GM12864 (cell line): ENCODE measurements around the gene SNRPF.

Experiments
- DNase-seq: peaks from one replicate; pipeline ENCODE4 v3.0.0-alpha.2; 2011; ENCODE audit warnings: low read depth
- H3K4me3 ChIP-seq: 2 replicates; pipeline ENCODE4 v1.5.1; 2011; ENCODE audit warnings: mild to moderate bottlenecking, low read depth, low read length, control low read depth
- TF ChIP-seq, protein P1 (sequence below): IDR thresholded peaks from 2 replicates; pipeline ENCODE4 v1.5.1; 2011; ENCODE audit warnings: low read depth, mild to moderate bottlenecking, moderate library complexity, low read length, control low read depth, inconsistent platforms; ENCODE audit errors: missing control alignments

The SNRPF gene

DNA sequence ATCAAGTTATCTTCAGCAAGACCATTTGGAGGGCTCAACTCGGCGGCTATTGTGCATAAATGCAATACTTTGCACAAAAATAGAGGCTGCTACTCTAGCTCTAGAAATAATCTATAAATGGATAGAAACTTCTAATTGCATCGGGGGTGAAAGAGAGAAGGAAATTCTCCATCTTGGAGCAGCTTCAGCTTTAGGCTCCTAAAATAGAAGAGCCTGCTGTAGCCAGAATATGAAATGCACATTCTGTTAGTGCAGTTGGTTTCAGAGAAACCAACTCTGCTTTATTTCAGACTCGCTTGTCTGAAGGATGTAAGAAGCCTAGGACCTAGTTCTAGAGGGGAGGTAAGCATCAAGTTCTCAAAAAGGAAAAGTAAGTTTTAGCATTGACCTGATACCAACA, 38.1 kb downstream of the SNRPF start:
- no peak for DNase-seq
- no peak overlapping the region for H3K4me3 ChIP-seq
- TF ChIP-seq, protein P1, sequence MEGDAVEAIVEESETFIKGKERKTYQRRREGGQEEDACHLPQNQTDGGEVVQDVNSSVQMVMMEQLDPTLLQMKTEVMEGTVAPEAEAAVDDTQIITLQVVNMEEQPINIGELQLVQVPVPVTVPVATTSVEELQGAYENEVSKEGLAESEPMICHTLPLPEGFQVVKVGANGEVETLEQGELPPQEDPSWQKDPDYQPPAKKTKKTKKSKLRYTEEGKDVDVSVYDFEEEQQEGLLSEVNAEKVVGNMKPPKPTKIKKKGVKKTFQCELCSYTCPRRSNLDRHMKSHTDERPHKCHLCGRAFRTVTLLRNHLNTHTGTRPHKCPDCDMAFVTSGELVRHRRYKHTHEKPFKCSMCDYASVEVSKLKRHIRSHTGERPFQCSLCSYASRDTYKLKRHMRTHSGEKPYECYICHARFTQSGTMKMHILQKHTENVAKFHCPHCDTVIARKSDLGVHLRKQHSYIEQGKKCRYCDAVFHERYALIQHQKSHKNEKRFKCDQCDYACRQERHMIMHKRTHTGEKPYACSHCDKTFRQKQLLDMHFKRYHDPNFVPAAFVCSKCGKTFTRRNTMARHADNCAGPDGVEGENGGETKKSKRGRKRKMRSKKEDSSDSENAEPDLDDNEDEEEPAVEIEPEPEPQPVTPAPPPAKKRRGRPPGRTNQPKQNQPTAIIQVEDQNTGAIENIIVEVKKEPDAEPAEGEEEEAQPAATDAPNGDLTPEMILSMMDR: no peak

DNA sequence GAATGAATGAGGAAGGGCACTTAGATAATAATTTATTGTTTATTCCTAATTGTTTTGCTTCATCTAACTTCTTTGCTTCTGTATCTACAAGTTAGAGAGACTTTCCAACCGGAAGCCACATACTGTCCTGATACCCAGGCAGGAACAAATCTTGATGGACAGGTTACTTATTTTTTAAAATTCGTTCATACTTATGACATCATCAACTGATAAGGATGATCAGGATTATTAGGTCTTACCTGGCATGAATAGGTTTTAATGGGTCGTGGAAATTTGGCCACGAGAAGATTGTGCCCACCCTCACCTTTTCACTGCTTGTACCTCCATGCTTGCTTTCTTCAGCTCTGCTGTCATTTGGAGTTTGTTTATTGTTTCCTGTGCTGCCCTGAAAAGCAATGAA, 39.3 kb downstream of the SNRPF start:
- no peak for DNase-seq
- TF ChIP-seq, protein P1: no peak
- no peak overlapping the region for H3K4me3 ChIP-seq

DNA sequence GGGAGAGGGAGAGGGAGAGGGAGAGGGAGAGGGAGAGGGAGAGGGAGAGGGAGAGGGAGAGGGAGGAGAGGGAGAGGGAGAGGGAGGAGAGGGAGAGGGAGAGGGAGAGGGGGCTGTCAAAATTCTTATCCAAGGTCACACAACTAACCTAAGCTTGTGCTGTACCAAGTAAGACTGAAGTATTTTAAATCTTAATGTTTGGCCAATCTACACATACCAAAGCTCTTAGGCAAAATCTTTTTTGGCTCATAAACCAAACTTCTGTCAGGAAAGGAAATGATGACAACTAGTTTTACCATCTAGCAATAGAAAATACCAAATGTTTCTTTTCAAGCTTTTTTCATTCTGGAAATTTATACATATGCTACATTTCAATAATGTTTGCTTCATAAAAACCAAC, 49.8 kb downstream of the SNRPF start:
- H3K4me3 ChIP-seq: no peak overlapping the region
- no peak for DNase-seq
- TF ChIP-seq, protein P1: no peak

DNA sequence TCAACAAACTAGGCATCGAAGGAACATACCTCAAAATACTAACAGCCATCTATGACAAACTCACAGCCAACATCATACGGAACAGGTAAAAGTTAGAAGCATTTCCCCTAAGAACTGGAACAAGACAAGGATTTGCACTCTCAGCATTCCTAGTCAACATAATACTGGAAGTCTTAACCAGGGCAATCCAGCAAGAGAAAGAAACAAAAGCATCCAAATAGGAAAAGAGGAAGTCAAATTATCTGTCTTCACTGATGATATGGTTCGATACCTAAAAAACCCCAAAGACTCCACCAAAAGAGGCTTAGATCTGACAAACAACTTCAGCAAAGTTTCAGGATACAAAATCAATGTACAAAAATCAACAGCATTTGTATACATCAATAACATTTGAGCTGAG, 51.1 kb downstream of the SNRPF start:
- no peak for DNase-seq
- TF ChIP-seq, protein P1: no peak

More for the DNA sequence above, 51.1 kb downstream of the SNRPF start:
- H3K4me3 ChIP-seq: no peak overlapping the region
